Gastrocnemius medialis (tissue), 4 donors: ENCODE results near the gene ZNF660. TPM values are rescaled to one million over a fixed set of nuclear protein-coding genes. Genes with fewer than 3 reads are reported as not detected.

Experiments
- ATAC-seq, 2 donors: fragments of 150-250 bp; one replicate each; pipeline ENCODE4 v1.9.1; 2016
- DNase-seq, 2 donors: peaks; one replicate each; pipeline ENCODE4 v3.0.0-alpha.2; 2019
- H3K27ac ChIP-seq, 4 donors: fragments of 200-600 bp; sonication (generic); 1 replicate in 1 of 4; 2 replicates in 3 of 4; pipeline ENCODE4 v1.5.1; 2016 to 2018; ENCODE audit warnings: mild to moderate bottlenecking in 2 of 4, moderate library complexity in 1 of 4
- H3K27me3 ChIP-seq, 3 donors: fragments of 200-600 bp; sonication (generic) in 2 of 3; 1 replicate in 1 of 3; 2 replicates in 2 of 3; pipeline versions ENCODE4 v1.5.1 to v1.6.0; 2016 to 2019; ENCODE audit warnings: mild to moderate bottlenecking in 1 of 3, moderate library complexity in 1 of 3
- H3K36me3 ChIP-seq, 2 donors: fragments of 200-600 bp; sonication (generic) in 1 of 2; one replicate each; pipeline ENCODE4 v1.5.1; 2017 to 2018
- H3K4me1 ChIP-seq, 2 donors: fragments of 200-600 bp; sonication (generic) in 1 of 2; one replicate each; pipeline ENCODE4 v1.5.1; 2016 to 2017; ENCODE audit warnings: mild to moderate bottlenecking in 2 of 2
- H3K4me3 ChIP-seq, 4 donors: fragments of 200-600 bp; sonication (generic) in 3 of 4; 1 replicate in 1 of 4; 2 replicates in 3 of 4; pipeline ENCODE4 v1.5.1; 2016 to 2019; ENCODE audit warnings: mild to moderate bottlenecking in 2 of 4
- H3K9me3 ChIP-seq, 3 donors: fragments of 200-600 bp; sonication (generic) in 2 of 3; 1 replicate in 1 of 3; 2 replicates in 2 of 3; pipeline ENCODE4 v1.5.1; 2016 to 2019
- CTCF ChIP-seq, 5 experiments: fragments of 450-650 bp in 3 of 5; fragments of 200-600 bp in 2 of 5; sonication (generic) in 2 of 5; IDR thresholded peaks in 4 of 5; conservative IDR thresholded peaks in 1 of 5; 1 replicate in 4 of 5; 2 replicates in 1 of 5; pipeline ENCODE4 v1.5.1; 2016 to 2019; ENCODE audit warnings: antibody characterized with exemption in 5 of 5, mild to moderate bottlenecking in 3 of 5, moderate library complexity in 3 of 5
- POLR2A ChIP-seq, 2 donors: fragments of 450-650 bp; IDR thresholded peaks; one replicate each; pipeline ENCODE4 v1.6.1; 2017; ENCODE audit warnings: antibody characterized with exemption in 2 of 2, mild to moderate bottlenecking in 2 of 2, moderate library complexity in 2 of 2
- in situ Hi-C, 4 donors: fragments of 200-750 bp; cut with MboI; loops; one replicate each; pipeline versions ENCODE4 v1.15.0 to v1.8.0; 2017; ENCODE audit warnings: low sequenced_read_pairs in 4 of 4
- intact Hi-C: fragments of 100-400 bp; cut with DNase I; formaldehyde crosslinking; loops from one replicate; pipeline ENCODE4 v1.15.1; 2023; ENCODE audit warnings: low total_unique reads
- total RNA-seq, 4 donors: library from RNA; depleted of rRNA; stranded (reverse); fragments of >200 nt; gene quantifications; one replicate each; pipeline versions ENCODE4 v1.1.0 to v1.2.3, GENCODE V29; 2016

ZNF660 gene
- total RNA-seq, 4 donors from 2014 or later: 0.13 to 0.39 (median 0.28) TPM

GRCh38 chr3:44555723-44556122, 29.0 kb upstream of the ZNF660 start:
- ATAC-seq: no peak
- H3K36me3 ChIP-seq: peaks cover 0 to 13% of the 10 kb centered on the region in 2 donors
- H3K27me3 ChIP-seq: peaks cover 0 to 3% (median 3%) of the 10 kb centered on the region in 3 donors
- DNase-seq: no peak
- H3K4me1 ChIP-seq: peaks cover 8 to 10% of the 10 kb centered on the region in 2 donors
- intact Hi-C loops (no loop called here), in situ Hi-C loops (no loop called here)
- no peaks in the 10 kb centered on the region for H3K9me3 ChIP-seq
- peak overlapping the region; percentile 65 to 92 (median 83) for H3K4me3 ChIP-seq
- no peak overlapping the region for H3K27ac ChIP-seq
- TF ChIP-seq POLR2A (IDR thresholded peaks at IDR 0.05): no peak
- TF ChIP-seq CTCF (IDR thresholded peaks at IDR 0.05 in 4 of 5, conservative IDR thresholded peaks at IDR 0.05 in 1 of 5): no peak

GRCh38 chr3:44557074-44557473, 27.7 kb upstream of the ZNF660 start:
- Histone ChIP-seq H3K9me3 (no peaks in the 10 kb centered on the region), H3K4me1 (peaks cover 8 to 10% of the 10 kb centered on the region in 2 donors), H3K27ac (no peak overlapping the region), H3K36me3 (peaks cover 0 to 13% of the 10 kb centered on the region in 2 donors), H3K4me3 (no peak overlapping the region), H3K27me3 (peaks cover 0 to 3% (median 0%) of the 10 kb centered on the region in 3 donors)
- no peak for DNase-seq
- in situ Hi-C loops (no loop called here), intact Hi-C loops (no loop called here)
- ATAC-seq: no peak
- no peak for TF ChIP-seq POLR2A (IDR thresholded peaks at IDR 0.05)
- TF ChIP-seq CTCF (IDR thresholded peaks at IDR 0.05 in 4 of 5, conservative IDR thresholded peaks at IDR 0.05 in 1 of 5): no peak

GRCh38 chr3:44561076-44561475, 23.7 kb upstream of the ZNF660 start:
- intact Hi-C loops (no loop called here), in situ Hi-C loops (no loop called here)
- H3K27ac ChIP-seq: no peak overlapping the region
- no peaks in the 10 kb centered on the region for H3K9me3 ChIP-seq
- DNase-seq: no peak
- no peak for ATAC-seq
- H3K4me1 ChIP-seq: peaks cover under 1 to 4% of the 10 kb centered on the region in 2 donors
- H3K27me3 ChIP-seq: no peaks in the 10 kb centered on the region
- peaks cover 0 to 16% of the 10 kb centered on the region in 2 donors for H3K36me3 ChIP-seq
- TF ChIP-seq CTCF (IDR thresholded peaks at IDR 0.05 in 4 of 5, conservative IDR thresholded peaks at IDR 0.05 in 1 of 5): no peak
- no peak for TF ChIP-seq POLR2A (IDR thresholded peaks at IDR 0.05)
- H3K4me3 ChIP-seq: no peak overlapping the region

GRCh38 chr3:44562147-44562546, 22.6 kb upstream of the ZNF660 start:
- intact Hi-C loops (no loop called here), in situ Hi-C loops (no loop called here)
- Histone ChIP-seq H3K27ac (no peak overlapping the region), H3K36me3 (peaks cover 0 to 14% of the 10 kb centered on the region in 2 donors), H3K27me3 (no peaks in the 10 kb centered on the region), H3K4me3 (no peak overlapping the region), H3K9me3 (no peaks in the 10 kb centered on the region), H3K4me1 (no peaks in the 10 kb centered on the region)
- no peak for ATAC-seq
- no peak for DNase-seq
- TF ChIP-seq CTCF (IDR thresholded peaks at IDR 0.05 in 4 of 5, conservative IDR thresholded peaks at IDR 0.05 in 1 of 5) (no peak), POLR2A (IDR thresholded peaks at IDR 0.05) (no peak)

- ATAC-seq: no peak
- in situ Hi-C loops: no loop called here
These were observed 16.2 kb upstream of the ZNF660 start for GRCh38 chr3:44568561-44568960.

More at GRCh38 chr3:44568561-44568960, 16.2 kb upstream of the ZNF660 start:
- H3K4me3 ChIP-seq: no peak overlapping the region
- no peaks in the 10 kb centered on the region for H3K27me3 ChIP-seq
- H3K27ac ChIP-seq: no peak overlapping the region
- peaks cover 0 to 9% (median 5%) of the 10 kb centered on the region in 3 donors for H3K9me3 ChIP-seq
- TF ChIP-seq CTCF (IDR thresholded peaks at IDR 0.05 in 4 of 5, conservative IDR thresholded peaks at IDR 0.05 in 1 of 5) (no peak), POLR2A (IDR thresholded peaks at IDR 0.05) (no peak)
- no peaks in the 10 kb centered on the region for H3K4me1 ChIP-seq
- intact Hi-C loops: no loop called here
- H3K36me3 ChIP-seq: peaks cover 12 to 44% of the 10 kb centered on the region in 2 donors
- no peak for DNase-seq
